Dermis microvascular lymphatic vessel endothelial cell (primary cell): ENCODE measurements around the gene GSC2. TPM values are rescaled to one million over a fixed set of nuclear protein-coding genes. Genes with fewer than 3 reads are reported as not detected.

Source experiments
- DNase-seq, 2 donors: peaks; one replicate each; pipeline versions ENCODE4 v3.0.0 to v3.0.0-alpha.2; 2010; ENCODE audit warnings: low read depth in 2 of 2
- total RNA-seq: library from RNA; depleted of rRNA; stranded (reverse); fragments of >200 nt; gene quantifications from 2 replicates; pipeline ENCODE4 v1.2.1, GENCODE V29; 2014

GSC2 gene
- total RNA-seq, 1 donor from 2014 or later, result not detected

DNA sequence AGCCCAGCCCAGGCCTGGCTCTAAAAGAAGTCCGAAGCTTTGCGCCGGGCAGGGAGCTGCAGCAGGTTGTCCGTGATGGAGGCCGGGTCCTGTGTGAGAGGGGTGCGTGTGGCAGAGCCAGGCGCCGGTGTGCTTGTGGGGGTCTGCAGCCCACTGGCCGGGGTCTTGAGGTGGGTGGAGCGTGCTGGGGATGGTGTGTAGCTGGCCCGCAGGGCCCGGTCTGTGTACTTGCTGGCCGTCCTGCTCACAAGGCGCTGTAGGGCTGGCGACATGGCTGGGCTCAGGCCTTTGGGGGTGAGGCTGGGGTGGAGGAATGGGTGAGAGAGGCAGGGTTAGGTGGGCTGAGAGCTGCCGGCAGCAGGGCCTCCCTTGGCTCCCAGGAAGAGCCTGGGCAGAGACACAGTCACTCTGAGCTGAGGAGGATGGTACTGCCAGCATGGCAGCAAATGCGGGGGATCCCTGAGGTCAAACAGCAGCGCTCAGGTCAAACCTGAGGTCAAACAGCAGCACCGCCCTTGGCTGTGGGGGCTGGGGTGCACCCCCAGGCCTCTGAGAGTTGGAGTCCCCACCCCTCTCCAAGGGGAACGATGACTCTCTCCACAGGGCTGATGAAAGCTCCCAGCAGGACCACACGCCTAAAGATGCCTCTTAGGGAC, 15.8 kb downstream of the GSC2 start:
- no peak for DNase-seq

DNA sequence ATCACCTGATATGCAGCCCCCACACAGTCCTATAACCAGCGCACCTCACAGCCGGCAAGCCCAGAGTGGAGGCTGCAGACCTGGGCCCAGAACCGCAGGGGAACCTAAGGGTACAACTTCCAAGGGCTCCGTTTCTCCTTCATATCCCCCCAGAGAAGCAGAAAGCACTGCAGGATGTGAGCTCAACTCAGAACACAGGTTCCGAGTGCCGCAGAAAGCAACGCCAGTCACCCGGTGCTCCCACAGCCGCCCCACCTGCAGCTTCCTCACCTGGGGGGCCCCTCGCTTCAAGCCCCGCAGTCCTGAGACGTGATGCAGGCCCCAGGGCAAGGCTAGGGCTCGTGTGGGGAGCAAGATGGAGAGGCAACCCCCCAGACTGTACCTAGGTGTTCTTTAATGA, 16.5 kb downstream of the GSC2 start:
- DNase-seq, result no peak

DNA sequence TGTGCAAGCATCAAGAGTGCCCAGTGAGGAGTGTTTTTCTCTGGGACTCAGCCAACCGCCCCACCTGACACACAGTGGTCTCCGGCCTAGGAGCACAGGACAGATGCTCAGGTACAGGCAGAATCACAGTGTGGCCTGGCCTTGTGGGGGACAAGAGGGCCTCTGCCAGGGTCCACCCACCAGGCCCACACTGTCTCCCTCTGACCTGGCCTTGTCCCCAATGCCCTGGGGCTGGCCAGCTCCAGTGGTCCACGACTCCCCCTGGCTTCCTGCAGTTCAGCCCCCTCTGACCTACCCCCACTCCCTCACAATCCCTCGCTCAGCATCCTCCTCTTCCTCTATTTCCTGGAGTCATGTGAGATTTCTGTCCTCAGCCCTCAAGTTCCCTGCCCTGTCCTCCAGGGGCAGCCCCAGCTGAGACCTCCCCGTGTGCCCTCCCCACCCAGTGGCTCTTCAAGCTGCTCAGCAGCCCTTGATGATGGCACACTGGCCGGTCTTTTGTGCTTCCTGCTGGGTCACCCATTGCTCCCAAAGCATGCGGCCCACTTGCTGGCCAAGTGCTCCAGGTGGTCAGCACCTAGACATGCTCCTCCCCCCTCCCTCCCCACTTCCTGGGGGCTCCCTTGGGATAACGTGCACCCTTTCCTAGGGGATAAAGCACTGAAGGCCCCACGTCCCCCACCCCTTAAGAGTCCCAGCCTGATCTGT, 17.2 kb downstream of the GSC2 start:
- DNase-seq, result no peak

DNA sequence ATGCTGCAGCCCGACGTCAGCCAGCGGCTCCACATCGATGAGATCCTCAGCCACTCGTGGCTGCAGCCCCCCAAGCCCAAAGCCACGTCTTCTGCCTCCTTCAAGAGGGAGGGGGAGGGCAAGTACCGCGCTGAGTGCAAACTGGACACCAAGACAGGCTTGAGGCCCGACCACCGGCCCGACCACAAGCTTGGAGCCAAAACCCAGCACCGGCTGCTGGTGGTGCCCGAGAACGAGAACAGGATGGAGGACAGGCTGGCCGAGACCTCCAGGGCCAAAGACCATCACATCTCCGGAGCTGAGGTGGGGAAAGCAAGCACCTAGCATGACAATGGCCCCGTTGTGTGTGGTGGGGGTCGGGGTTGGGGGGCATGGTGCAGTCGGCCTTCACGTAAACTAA, 17.9 kb downstream of the GSC2 start:
- DNase-seq, result no peak

DNA sequence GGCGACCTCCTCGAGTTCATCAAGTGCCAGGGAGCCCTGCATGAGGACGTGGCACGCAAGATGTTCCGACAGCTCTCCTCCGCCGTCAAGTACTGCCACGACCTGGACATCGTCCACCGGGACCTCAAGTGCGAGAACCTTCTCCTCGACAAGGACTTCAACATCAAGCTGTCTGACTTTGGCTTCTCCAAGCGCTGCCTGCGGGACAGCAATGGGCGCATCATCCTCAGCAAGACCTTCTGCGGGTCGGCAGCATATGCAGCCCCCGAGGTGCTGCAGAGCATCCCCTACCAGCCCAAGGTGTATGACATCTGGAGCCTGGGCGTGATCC, 18.4 kb downstream of the GSC2 start:
- no peak for DNase-seq

DNA sequence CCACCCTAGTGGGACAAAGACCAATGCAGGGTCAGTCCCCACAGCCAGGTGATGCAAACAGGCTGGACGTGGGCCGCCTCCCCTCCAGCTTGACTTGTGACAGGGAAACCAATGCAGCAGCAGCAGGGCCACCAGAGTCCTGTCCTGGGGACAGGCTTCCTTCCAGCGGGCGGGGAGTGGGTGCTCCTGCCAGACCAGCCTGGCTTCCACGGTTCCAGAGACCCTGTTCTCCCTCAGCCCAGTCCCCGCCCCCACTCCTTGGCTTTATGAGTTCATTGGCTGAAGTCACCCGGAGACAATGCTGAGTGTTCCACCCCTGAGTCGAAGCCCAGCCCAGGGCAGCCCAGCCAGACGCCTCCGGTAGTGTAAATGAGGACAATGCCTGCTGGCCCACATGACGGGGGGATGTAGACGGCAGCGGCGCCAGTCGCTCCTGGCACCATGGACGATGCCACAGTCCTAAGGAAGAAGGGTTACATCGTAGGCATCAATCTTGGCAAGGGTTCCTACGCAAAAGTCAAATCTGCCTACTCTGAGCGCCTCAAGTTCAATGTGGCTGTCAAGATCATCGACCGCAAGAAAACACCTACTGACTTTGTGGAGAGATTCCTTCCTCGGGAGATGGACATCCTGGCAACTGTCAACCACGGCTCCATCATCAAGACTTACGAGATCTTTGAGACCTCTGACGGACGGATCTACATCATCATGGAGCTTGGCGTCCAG, 19.0 kb downstream of the GSC2 start, which contains the start of gene TSSK2:
TSS of gene TSSK2 (plus strand) at position 350 of the 726 bp plus-strand sequence. CDS start at position 442, 92 bp downstream.
- no peak for DNase-seq

DNA sequence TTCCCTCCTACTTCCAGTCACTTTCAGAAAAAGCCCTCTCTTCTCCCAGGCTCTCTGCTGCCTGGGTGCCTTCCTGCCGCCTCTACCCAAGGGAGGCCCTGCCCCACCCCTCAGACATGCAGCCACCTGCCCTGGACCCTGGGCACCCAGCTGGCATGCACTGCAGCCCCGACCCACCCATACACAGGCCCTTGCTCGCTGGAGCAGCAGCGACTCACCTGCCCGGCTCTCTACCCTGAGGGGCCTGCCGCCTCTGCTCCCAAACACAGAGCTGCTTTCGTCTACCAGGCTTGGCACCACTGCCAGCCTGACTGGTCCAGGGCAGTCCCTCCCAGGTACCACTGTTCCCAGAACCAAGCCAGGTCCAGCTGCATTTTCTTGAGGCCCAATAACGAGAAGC, 20.2 kb downstream of the GSC2 start:
- no peak for DNase-seq

DNA sequence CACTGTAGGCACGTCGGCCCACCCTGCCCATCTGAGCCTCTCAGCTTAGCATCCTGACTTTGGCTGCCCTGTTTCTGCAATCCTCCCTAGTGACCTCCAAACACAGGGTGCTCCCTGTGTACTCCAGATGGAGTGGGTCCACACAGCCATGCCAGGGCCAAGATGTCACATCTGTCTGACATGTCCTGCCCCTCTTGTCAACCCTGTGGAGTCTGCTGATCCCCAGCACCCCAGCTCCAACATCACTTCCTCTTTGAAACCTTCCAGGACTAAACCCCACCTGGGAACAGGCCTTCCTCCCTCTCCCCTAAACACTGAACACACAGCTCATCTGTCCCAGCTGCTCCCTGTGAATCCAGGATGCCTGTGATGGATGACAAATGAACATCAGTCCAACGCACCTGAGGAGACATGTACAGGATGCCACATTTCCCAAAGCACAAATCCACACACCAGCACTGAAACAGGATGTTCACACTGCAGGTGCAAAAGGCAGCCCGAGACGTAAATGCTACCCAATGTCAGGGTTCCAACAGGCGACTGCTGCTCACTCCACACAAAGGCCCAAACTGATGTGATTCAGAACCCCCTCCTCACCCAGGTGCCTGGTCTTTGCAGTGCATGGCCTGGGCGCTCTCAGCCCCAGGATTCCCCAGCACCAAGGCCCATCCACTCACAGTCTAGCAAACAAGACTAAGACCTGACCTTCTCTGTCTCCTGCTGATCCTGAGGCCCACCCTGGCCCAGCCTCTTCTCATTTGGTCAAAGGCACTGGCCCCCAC, 21.0 kb downstream of the GSC2 start:
- no peak for DNase-seq

DNA sequence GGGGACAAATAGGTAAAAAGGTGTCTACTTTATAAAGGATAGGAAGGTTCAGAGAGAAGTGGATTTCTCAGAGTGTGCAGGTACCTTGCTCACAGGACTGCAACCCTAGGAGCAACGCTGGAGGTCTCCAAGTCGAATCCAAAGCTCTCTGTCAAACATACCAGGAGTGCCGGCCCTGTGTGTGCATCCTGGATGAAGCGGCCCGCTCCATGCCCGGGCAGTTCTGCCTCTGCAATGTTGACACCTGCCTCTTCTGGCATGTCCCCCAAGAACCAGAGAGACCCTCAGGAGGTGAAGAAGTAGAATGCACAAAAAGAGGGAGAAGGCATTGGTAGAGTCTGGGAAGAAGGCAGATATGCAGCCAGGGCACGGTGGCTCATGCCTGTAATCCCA, 22.1 kb downstream of the GSC2 start:
- no peak for DNase-seq

DNA sequence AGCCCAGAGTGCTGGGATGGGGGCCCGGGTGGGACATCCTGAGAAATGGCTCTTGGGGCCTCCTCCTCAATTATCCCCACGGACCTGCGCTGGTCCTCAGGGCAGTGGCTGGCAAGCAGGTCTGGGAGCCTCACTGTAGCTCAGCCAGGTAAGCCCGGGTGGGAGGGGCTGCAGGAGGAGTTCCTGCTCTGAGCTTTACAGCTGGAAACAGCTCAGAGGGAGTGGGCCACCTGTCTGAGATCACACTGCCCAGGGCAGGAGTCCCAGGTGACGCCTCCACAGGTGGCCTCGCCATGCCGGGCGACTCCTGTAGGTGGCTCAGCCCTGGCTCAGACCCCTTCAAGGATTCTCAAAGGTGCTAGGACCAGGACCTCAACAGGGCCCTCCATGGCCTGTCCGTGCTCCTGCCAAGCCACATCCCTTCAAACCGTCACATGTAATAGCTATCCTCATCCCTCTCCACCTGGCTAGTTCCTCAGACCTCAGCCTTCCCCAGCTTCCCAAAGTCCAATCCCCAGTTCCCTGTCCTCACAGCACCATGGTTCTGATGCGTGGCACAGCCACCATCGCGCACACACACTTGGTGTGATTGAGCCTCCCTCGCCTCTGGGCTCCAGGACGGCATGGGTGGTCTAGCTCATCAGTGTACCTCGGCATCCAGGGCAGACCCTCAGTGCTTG, 22.6 kb downstream of the GSC2 start:
- no peak for DNase-seq

DNA sequence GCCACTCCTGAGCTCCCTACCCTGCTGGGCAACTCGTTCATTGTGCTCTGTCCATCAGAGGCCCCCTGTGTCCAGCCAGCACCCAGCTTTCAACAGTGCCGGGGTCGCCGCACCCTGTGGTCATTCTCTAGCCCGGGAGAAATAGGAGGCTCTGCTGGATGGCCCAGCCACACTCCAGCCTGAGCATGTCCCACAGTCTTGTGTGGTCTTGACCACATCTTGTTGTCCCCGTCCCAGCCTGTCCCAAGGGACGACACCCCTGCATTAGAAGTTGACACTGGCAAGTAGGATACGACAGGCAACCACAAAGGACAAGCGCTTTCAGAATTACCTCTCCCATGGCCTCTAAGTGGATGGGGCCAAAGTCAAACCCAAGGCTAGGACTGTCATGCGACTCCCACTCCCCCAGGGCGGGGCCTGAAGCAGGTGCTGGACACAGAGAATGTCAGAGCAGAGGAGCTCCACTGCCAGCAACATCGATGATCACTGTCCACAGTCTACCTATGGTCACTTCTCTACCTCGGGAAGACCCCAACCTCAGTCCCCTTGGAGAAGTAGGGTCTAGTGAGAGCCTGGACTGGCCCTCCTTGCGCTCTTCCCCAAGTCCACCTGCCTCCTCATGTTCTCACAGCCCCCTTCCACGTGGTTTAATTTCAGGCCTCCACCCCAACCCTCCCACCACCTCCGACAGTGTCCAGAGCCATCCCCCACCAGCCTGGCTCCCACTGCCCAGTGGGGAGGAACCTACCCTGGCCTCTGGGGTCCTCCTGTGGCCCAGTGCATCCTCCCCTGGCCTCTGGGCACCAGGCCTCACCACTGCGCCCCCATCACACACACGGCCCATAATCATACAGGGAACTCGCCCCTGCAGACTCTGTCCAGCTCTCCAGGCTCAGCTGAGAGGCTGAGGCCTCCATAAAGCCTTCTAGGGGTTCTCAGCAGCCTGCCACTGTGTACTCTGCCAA, 23.5 kb downstream of the GSC2 start:
- DNase-seq, result no peak

DNA sequence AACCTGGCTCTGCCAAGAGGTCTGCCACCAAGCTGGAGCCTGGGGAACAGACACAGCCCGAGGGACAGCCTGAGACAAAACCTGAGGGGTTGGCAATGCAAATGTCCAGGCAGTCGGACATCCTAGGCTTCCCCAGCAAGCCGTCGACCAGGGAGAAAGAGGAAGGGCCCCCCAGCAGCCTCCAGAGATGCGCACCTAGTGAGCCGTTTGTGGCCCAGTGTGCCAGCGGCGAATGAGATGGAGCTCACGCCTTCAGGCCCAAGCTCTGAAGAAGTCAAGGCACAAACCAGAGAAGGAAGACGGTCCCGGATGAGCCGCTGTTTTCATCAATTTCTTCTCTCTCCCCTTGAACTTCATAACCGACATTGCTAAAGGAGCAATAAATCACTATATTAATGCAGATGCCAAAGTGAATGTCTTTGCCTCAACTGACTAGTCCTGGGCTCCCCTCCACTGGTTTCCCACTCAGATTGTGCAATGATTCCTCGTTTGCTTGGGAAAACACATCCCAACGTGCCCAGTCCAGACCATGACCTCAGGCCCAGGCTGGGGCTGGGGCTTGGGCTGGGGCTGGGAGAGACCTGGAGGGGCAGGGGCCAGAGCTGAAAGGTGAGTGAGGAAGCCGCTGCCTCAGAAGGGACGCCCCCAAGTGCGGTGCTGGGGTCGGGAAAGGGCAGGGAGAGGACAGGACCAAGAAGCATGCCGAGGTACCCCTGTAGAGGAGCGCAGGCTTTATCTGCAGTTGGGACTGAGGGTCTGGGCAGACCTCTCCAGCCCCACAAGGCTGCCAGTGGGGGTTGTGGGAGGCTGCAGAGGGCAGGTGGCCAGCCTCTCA, 24.4 kb downstream of the GSC2 start:
- DNase-seq, result no peak

DNA sequence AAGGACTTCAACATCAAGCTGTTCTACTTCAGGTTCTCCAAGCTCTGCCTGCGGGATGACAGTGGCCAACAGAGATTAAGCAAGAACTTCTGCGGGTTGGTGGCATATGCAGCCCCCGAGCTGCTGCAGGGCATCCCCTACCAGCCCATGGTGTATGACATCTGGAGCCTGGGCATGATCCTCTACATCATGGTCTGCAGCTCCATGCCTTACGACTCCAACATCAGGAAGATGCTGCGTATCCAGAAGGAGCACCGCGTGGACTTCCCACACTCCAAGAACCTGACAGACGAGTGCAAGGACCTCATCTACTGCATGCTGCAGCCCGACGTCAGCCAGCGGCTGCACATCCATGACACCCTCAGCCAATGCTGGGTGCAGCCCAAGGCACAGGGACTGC, 25.1 kb downstream of the GSC2 start:
- no peak for DNase-seq

DNA sequence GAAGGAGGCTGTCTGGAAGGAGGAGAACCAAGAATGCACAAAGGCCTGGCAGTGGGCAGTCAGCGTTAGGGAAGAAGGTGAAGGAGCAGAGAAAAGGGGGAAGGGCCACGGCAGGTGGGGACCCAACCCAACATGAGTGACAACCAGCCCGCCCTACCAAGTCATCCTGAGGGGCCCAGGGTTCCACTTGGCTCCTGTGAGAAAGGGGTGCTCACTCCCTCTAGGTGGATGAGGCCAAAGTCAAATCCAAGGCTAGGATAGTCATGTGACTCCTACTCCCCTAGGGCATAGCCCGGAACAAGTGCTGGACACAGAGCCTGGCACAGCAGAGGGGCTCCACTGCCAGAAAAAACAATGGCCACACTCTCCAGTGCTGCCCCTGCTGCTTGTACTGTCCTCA, 25.7 kb downstream of the GSC2 start:
- no peak for DNase-seq

DNA sequence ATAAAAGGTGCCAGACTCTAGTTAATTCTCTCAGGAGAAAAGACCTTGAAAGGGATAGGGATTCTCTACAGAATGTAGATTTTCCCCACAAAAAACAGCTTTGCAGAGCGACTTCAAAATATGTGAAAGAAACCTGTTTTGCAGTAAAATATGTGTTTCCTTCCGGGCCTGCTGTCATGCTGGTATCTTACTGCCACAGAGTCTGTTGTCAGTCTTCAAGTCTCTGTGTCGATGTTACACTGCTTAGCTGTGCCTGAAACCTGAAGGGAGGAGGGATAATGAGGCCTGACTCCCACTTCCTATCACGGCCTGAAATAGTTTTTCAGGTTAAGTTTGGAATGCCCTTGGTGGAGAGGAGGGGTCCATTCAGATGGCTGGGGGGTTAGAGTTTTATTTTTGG, 26.2 kb downstream of the GSC2 start:
- no peak for DNase-seq

DNA sequence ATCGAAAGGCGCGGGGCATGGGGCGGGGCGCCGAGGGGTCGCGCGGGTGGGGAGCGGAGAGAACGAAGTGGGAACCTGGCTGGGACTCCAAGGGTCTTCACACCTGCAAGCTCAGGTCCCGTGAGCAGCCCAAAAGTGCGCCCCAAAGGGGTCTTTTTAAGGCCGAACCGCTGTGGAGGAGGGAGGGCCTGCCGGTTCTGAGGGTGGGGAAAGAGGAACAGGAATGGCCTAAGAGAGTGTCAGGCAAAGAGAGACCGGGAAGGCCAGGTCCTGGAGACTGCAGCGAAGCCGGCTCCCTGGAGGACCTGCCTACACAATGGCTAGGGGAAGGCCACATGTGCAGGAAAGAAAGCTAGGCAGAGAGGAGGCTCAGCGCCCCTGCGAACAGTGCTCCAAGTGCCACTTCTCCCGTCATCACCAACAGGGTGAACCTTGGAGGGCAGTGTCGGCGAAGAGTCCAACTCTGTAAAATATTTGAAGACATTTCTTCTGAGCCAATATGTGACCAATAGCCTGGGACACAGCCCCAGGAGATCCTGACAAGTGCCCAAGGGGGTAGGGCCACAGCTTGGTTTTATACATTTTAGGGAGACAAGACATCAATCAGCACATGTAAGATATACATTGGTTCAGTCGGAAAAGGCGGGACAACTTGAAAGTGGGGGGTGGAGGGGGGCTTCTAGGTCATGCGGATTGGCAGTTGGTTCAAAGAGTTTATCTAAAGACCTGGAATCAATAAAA, 27.2 kb downstream of the GSC2 start:
- peak in 1 of 2 donors; percentile 24 for DNase-seq

DNA sequence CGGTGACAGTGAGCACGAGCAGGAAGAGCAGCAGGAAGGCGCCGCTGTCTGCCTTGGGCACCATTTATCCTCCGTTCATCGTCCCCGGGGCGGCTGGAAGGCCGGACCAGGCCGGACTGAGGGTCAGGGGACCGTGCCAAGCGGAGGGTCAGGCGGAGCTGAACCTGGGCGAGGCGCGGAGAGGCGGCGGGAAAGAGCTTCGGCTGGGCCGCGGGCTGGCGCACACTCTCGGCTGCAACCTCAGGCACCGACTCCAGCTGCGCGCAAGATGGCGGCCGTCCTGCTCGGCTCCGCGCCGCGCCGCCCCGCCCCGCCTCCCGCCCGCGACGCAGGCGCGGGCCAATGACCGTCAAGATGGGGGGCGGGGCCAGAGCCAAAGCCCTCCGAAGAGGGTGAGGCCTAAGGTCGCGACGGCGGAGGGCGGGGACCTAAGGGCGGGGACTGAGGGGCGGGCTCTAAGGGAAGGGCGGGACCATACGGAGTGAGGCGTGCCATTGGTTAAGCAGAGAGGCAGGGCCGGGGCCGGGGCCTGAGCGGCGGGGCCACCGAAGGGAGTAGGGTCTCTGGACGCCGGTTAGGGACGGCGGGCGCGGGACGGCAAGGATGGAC, 27.8 kb downstream of the GSC2 start, which contains the start of gene DGCR2:
TSS of gene DGCR2 (minus strand) at position 270 of the 609 bp plus-strand sequence. CDS start at position 64, 206 bp downstream.
- peak; percentile 89 to 97 for DNase-seq

DNA sequence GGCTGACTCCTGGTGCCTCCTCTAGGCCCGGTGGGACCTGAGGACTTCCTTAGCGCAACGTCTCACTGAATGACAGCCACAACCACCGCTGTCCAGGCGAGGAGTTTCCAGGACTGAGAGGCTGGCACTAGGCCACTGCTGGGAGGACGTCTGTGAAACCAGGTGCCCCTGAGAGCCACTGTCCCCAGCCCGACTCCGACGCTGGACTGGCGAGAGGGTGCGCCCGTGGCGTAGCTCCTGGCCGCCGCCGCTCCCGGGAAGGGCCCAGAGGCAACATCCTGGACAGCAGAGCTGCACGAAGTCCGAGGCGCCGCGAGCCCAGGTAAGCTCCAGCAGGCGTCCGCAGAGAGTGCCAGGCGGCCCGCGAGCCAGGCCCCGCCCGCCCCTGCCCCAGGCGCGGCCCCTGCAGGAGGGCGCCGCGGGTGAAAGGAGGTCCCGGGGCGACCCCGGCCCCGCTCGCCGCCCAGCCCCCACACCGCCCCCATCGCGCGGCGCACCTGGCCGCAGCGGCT, 28.4 kb downstream of the GSC2 start:
- DNase-seq, result peak in 1 of 2 donors; percentile 60
